DMS 273 (cell line): ENCODE results near the gene APMAP.

Source experiments
- DNase-seq: peaks from one replicate; lab custom pipeline; 2025; ENCODE audit not compliant: unreplicated experiment; lab: John Stamatoyannopoulos, UW

APMAP gene

GRCh38 chr20:24990810-24991252, 1.7 kb downstream of the APMAP start:
- DNase-seq, result no peak

GRCh38 chr20:24989162-24989561, 3.4 kb downstream of the APMAP start:
- no peak for DNase-seq

GRCh38 chr20:24987873-24988835, 4.4 kb downstream of the APMAP start:
- DNase-seq, result no peak

GRCh38 chr20:24987244-24987643, 5.3 kb downstream of the APMAP start:
- no peak for DNase-seq

- no peak for DNase-seq
Observed at GRCh38 chr20:24986436-24987015, 6.0 kb downstream of the APMAP start.

- DNase-seq, result no peak
Observed at GRCh38 chr20:24985802-24986201, 6.7 kb downstream of the APMAP start.

- DNase-seq, result no peak
Observed at GRCh38 chr20:24984961-24985640, 7.5 kb downstream of the APMAP start.

- DNase-seq, result no peak
Observed at GRCh38 chr20:24983896-24984295, 8.7 kb downstream of the APMAP start.

GRCh38 chr20:24981790-24982189, 10.8 kb downstream of the APMAP start:
- DNase-seq, result no peak

GRCh38 chr20:24981282-24981681, 11.3 kb downstream of the APMAP start:
- DNase-seq, result no peak

GRCh38 chr20:24980291-24981053, 12.1 kb downstream of the APMAP start:
- DNase-seq, result no peak

GRCh38 chr20:24979036-24979960, 13.3 kb downstream of the APMAP start:
- DNase-seq, result no peak

GRCh38 chr20:24978513-24978912, 14.0 kb downstream of the APMAP start:
- DNase-seq, result no peak

- DNase-seq, result no peak
Observed at GRCh38 chr20:24977797-24978196, 14.8 kb downstream of the APMAP start.

GRCh38 chr20:24977336-24977735, 15.2 kb downstream of the APMAP start:
- no peak for DNase-seq

GRCh38 chr20:24972341-24972740, 20.2 kb downstream of the APMAP start:
- no peak for DNase-seq

GRCh38 chr20:24971376-24972101, 21.0 kb downstream of the APMAP start:
- no peak for DNase-seq

GRCh38 chr20:24970754-24971153, 21.8 kb downstream of the APMAP start:
- no peak for DNase-seq

GRCh38 chr20:24970030-24970553, 22.5 kb downstream of the APMAP start:
- no peak for DNase-seq
